Skeletal muscle tissue (tissue), 4 donors: ENCODE results near the gene LDLRAP1. TPM values are rescaled to one million over a fixed set of nuclear protein-coding genes. Genes with fewer than 3 reads are reported as not detected.

Experiments used
- H3K27ac ChIP-seq: one replicate; pipeline ENCODE4 v1.7.0; 2013; ENCODE audit warnings: mild to moderate bottlenecking, low read depth, low read length, inconsistent platforms
- H3K27me3 ChIP-seq, 3 donors: one replicate each; pipeline ENCODE4 v1.7.0; 2013; ENCODE audit warnings: low read length in 3 of 3; ENCODE audit not compliant: control insufficient read depth in 3 of 3, insufficient read depth in 3 of 3
- H3K36me3 ChIP-seq, 3 donors: one replicate each; pipeline ENCODE4 v1.7.0; 2013; ENCODE audit warnings: low read length in 3 of 3; ENCODE audit not compliant: control insufficient read depth in 3 of 3, insufficient read depth in 3 of 3
- H3K4me1 ChIP-seq, 3 donors: one replicate each; pipeline ENCODE4 v1.7.0; 2013; ENCODE audit warnings: low read length in 3 of 3, mild to moderate bottlenecking in 3 of 3; ENCODE audit not compliant: control insufficient read depth in 3 of 3, insufficient read depth in 3 of 3
- H3K4me3 ChIP-seq, 3 donors: one replicate each; pipeline ENCODE4 v1.7.0; 2013; ENCODE audit warnings: low read length in 3 of 3
- H3K9ac ChIP-seq, 3 donors: one replicate each; pipeline ENCODE4 v1.7.0; 2013; ENCODE audit warnings: low read length in 3 of 3, mild to moderate bottlenecking in 3 of 3, moderate library complexity in 2 of 3, low read depth in 1 of 3
- H3K9me3 ChIP-seq, 3 donors: one replicate each; pipeline ENCODE4 v1.7.0; 2013; ENCODE audit warnings: low read length in 3 of 3; ENCODE audit not compliant: control insufficient read depth in 3 of 3
- total RNA-seq: library from RNA; depleted of rRNA; stranded (reverse); fragments of >200 nt; gene quantifications from one replicate; pipeline ENCODE4 v1.2.3, GENCODE V29; 2014
- donor health status: Osteomylitis.

The LDLRAP1 gene
- total RNA-seq, 1 donor from 2014 or later = 4.7 TPM

DNA sequence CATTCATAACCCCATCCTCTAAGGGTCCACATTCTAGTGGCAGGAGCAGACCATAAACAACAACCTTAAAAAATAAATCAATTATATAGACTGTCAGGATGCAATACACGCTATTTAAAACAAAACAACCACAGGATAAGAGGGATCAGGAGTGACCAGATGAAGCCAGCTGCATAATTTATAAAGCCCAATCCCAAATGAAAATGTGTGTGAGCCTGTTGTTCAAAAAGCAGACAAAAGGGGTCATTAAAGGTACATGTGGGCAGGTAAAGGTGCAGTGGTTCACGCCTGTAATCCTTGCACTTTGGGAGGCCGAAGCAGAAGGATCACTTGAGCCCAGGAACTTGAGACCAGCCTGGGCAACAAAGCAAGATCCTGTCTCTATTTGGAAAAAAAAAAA, 10.4 kb upstream of the LDLRAP1 start:
- Histone ChIP-seq H3K36me3 (no peaks in the 10 kb centered on the region), H3K4me1 (peaks cover 0 to 6% (median 3%) of the 10 kb centered on the region in 3 donors), H3K27ac (no peak overlapping the region), H3K27me3 (no peaks in the 10 kb centered on the region), H3K9me3 (no peaks in the 10 kb centered on the region), H3K9ac (no peak overlapping the region), H3K4me3 (no peak overlapping the region)

DNA sequence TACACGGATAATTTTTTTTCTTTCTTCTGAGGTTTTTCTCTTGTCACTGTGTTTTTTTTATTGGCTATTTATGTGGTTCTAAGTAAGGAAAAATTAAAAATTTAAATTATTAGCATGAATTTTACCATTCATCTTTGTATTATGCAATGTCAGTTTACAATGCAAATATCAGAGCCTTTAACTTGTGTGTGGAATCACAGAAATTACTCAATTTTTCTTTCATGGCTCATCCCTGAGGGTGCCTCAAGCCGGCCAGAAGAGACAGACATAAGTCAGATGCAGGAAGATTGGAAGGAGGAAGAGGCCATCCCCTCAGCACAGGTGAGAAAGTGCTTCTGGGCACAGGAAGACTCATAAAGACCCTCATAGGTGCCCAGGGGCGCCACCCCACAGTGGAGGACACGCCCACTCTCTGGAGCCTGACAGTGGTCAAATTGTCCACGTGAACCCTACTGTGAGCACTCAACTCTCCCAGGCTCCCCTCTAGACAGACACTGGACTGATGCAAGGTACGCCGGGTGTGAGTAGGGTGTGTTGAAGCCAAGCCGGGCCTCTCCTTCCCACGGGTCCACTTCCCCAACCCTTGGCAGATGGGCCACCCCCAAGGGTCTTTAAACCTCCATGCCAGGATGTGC, 9.5 kb upstream of the LDLRAP1 start:
- H3K4me1 ChIP-seq = peaks cover 0 to 6% (median 3%) of the 10 kb centered on the region in 3 donors
- no peak overlapping the region for H3K27ac ChIP-seq
- H3K9ac ChIP-seq = no peak overlapping the region
- H3K4me3 ChIP-seq = no peak overlapping the region
- no peaks in the 10 kb centered on the region for H3K9me3 ChIP-seq
- no peaks in the 10 kb centered on the region for H3K27me3 ChIP-seq
- no peaks in the 10 kb centered on the region for H3K36me3 ChIP-seq

DNA sequence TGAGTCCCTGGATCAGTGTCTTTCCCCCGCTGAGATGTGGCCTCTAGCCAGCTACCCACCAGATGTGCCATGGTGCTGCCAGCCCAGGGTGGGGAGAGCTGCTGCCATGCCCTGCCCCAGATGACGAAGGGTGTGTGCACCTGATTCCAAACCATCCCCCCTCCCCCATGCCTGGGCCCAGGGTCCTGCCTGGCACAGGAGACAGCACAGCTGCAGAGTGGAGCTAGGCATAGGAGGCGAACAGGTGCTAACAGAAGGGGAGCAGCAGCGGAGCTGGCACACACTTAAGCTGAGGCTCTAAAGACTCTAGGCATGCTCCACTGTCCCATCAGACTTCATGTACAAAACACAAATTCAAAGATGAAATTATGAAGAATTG, 9.0 kb upstream of the LDLRAP1 start:
- no peak overlapping the region for H3K9ac ChIP-seq
- H3K27me3 ChIP-seq = no peaks in the 10 kb centered on the region
- no peak overlapping the region for H3K27ac ChIP-seq
- H3K9me3 ChIP-seq = no peaks in the 10 kb centered on the region
- H3K4me3 ChIP-seq = no peak overlapping the region
- H3K4me1 ChIP-seq = peaks cover 0 to 6% (median 3%) of the 10 kb centered on the region in 3 donors
- H3K36me3 ChIP-seq = no peaks in the 10 kb centered on the region

GRCh38 chr1:25536124-25536523, 7.3 kb upstream of the LDLRAP1 start:
- Histone ChIP-seq H3K27me3 (no peaks in the 10 kb centered on the region), H3K4me3 (no peak overlapping the region), H3K36me3 (no peaks in the 10 kb centered on the region), H3K9ac (no peak overlapping the region), H3K9me3 (no peaks in the 10 kb centered on the region), H3K4me1 (peaks cover 0 to 5% (median 3%) of the 10 kb centered on the region in 3 donors), H3K27ac (no peak overlapping the region)

DNA sequence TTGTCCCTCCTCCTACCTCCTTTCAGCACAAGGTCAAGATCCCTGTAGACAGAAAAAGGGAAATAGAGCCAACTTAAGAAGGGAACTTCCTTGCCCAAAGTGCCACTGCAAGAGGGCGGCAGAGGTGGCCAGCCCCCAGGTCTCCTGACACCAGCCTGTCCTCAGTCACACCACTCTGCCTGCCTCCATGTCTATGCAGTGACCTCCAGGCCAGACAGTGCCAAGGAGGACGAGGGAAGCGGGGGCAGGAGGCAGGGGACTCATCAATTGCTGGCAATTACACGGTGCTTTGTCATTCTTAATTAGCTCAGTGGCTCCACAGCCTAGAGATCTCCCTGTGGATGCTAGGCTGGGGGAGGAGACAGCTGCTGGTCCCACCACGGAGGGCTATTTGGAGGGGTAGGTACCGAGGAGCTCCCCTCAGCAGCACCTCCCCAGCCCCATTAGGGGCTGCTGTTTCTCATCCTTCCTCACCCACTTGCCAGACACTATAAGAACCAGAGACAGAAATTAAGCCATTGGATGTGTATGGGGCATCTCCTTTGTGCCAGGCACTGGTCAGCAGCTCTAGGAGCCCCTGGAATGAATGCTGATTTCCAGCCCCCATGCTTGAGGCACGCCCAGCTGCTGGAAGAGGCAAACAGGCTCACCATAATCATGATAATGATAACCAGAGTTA, 6.1 kb upstream of the LDLRAP1 start:
- no peaks in the 10 kb centered on the region for H3K4me1 ChIP-seq
- H3K9ac ChIP-seq = no peak overlapping the region
- no peaks in the 10 kb centered on the region for H3K27me3 ChIP-seq
- no peak overlapping the region for H3K27ac ChIP-seq
- no peaks in the 10 kb centered on the region for H3K9me3 ChIP-seq
- H3K36me3 ChIP-seq = no peaks in the 10 kb centered on the region
- no peak overlapping the region for H3K4me3 ChIP-seq

DNA sequence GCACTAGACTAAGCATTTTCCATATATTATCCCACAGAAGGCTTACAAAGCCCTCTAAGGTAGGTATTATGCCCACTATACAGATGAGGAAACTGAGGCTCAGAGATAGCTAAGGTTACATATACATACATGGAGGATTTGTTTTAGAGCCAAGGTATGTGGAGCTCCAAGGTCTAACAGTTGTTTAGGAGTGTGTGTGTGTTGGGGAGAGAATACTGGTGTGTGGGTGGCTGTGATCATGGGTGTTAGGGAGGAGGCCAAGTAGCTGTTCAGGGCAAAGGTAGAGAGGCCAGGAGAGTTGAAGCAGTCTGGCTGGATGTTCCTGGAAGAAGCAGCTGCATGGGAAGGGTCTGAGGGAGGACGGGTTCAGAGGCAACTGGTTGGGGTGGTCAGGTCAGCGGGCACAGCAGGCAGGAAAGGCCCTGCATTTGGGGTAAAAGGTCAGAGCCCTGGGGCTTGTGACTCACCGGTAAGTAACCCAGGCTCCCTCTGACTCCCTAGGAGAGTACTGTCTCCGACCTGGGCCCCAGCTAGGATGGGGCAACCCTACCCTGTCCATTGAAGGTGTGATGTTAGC, 5.1 kb upstream of the LDLRAP1 start:
- no peak overlapping the region for H3K27ac ChIP-seq
- H3K9me3 ChIP-seq = no peaks in the 10 kb centered on the region
- no peaks in the 10 kb centered on the region for H3K27me3 ChIP-seq
- H3K4me1 ChIP-seq = peaks cover 0 to 3% (median 0%) of the 10 kb centered on the region in 3 donors
- H3K36me3 ChIP-seq = no peaks in the 10 kb centered on the region
- no peak overlapping the region for H3K9ac ChIP-seq
- no peak overlapping the region for H3K4me3 ChIP-seq

GRCh38 chr1:25540750-25541342, 2.6 kb upstream of the LDLRAP1 start:
- Histone ChIP-seq H3K27me3 (no peaks in the 10 kb centered on the region), H3K36me3 (peaks cover 0 to 2% (median 0%) of the 10 kb centered on the region in 3 donors), H3K4me1 (peaks cover 16% of the 10 kb centered on the region in 3 donors), H3K9ac (no peak overlapping the region), H3K27ac (no peak overlapping the region), H3K9me3 (no peaks in the 10 kb centered on the region), H3K4me3 (no peak overlapping the region)

GRCh38 chr1:25541425-25541824, 2.0 kb upstream of the LDLRAP1 start:
- Histone ChIP-seq H3K36me3 (peaks cover 0 to 2% (median 0%) of the 10 kb centered on the region in 3 donors), H3K27ac (no peak overlapping the region), H3K4me1 (peaks cover 16 to 22% (median 21%) of the 10 kb centered on the region in 3 donors), H3K9me3 (no peaks in the 10 kb centered on the region), H3K9ac (no peak overlapping the region), H3K27me3 (no peaks in the 10 kb centered on the region), H3K4me3 (no peak overlapping the region)

- no peak overlapping the region for H3K27ac ChIP-seq
- H3K4me3 ChIP-seq = no peak overlapping the region
- no peaks in the 10 kb centered on the region for H3K9me3 ChIP-seq
These were observed 1.3 kb upstream of the LDLRAP1 start for GRCh38 chr1:25541889-25542658.

More at GRCh38 chr1:25541889-25542658, 1.3 kb upstream of the LDLRAP1 start:
- peaks cover 0 to 2% (median 0%) of the 10 kb centered on the region in 3 donors for H3K36me3 ChIP-seq
- H3K27me3 ChIP-seq = no peaks in the 10 kb centered on the region
- H3K9ac ChIP-seq = no peak overlapping the region
- peaks cover 16 to 22% (median 21%) of the 10 kb centered on the region in 3 donors for H3K4me1 ChIP-seq
